HG03095 (cell line): ENCODE data around the gene BPIFB1.

Source experiments
- ATAC-seq: cut with Tn5 transposase; IDR thresholded peaks from one replicate; pipeline ENCODE4 v1.9.1; 2021; ENCODE audit warnings: moderate library complexity; ENCODE audit not compliant: unreplicated experiment

The BPIFB1 gene

GRCh38 chr20:33320006-33320405, 37.0 kb downstream of the BPIFB1 start:
- no peak for ATAC-seq

GRCh38 chr20:33322456-33322855, 39.4 kb downstream of the BPIFB1 start:
- no peak for ATAC-seq

GRCh38 chr20:33323236-33323635, 40.2 kb downstream of the BPIFB1 start:
- ATAC-seq = no peak

- ATAC-seq = no peak
These were observed 42.3 kb downstream of the BPIFB1 start for GRCh38 chr20:33325350-33325749.

- no peak for ATAC-seq
These were observed 45.4 kb downstream of the BPIFB1 start for GRCh38 chr20:33328157-33329137.

GRCh38 chr20:33332905-33333456, 50.0 kb downstream of the BPIFB1 start:
- no peak for ATAC-seq

GRCh38 chr20:33333616-33334015, 50.6 kb downstream of the BPIFB1 start:
- ATAC-seq = no peak

- ATAC-seq = no peak
These were observed 51.1 kb downstream of the BPIFB1 start for GRCh38 chr20:33334111-33334510.

- ATAC-seq = no peak
These were observed 53.4 kb downstream of the BPIFB1 start for GRCh38 chr20:33336375-33336774.

GRCh38 chr20:33337119-33337518, 54.1 kb downstream of the BPIFB1 start:
- no peak for ATAC-seq

GRCh38 chr20:33337531-33338165, 54.6 kb downstream of the BPIFB1 start:
- no peak for ATAC-seq

GRCh38 chr20:33338467-33339258, 55.6 kb downstream of the BPIFB1 start:
- ATAC-seq = no peak

GRCh38 chr20:33339515-33340058, 56.6 kb downstream of the BPIFB1 start:
- ATAC-seq = no peak

- no peak for ATAC-seq
These were observed 60.5 kb downstream of the BPIFB1 start for GRCh38 chr20:33343521-33343920.

- no peak for ATAC-seq
These were observed 62.3 kb downstream of the BPIFB1 start for GRCh38 chr20:33345342-33345741.

- no peak for ATAC-seq
These were observed 65.3 kb downstream of the BPIFB1 start for GRCh38 chr20:33348136-33348937.

- no peak for ATAC-seq
These were observed 66.5 kb downstream of the BPIFB1 start for GRCh38 chr20:33349493-33349892.

GRCh38 chr20:33351696-33352095, 68.7 kb downstream of the BPIFB1 start:
- ATAC-seq = no peak

GRCh38 chr20:33352258-33353012, 69.4 kb downstream of the BPIFB1 start:
- no peak for ATAC-seq
